Sigmoid colon (tissue), 4 donors: ENCODE measurements around the gene WDFY2.

Source experiments
- CTCF ChIP-seq, 4 experiments: fragments of 450-650 bp in 3 of 4; fragments of 200-600 bp in 1 of 4; IDR thresholded peaks; one replicate each; pipeline ENCODE4 v1.5.1; 2016 to 2019; ENCODE audit warnings: antibody characterized with exemption in 4 of 4, mild to moderate bottlenecking in 3 of 4, moderate library complexity in 2 of 4
- EP300 ChIP-seq, 4 donors: sonication (generic); formaldehyde crosslinking; IDR thresholded peaks; one replicate each; pipeline ENCODE4 v1.6.1; 2017; ENCODE audit warnings: antibody characterized with exemption in 4 of 4
- POLR2A ChIP-seq, 2 donors: fragments of 450-650 bp; IDR thresholded peaks; one replicate each; pipeline ENCODE4 v1.6.1; 2016; ENCODE audit warnings: antibody characterized with exemption in 2 of 2, mild to moderate bottlenecking in 2 of 2, moderate library complexity in 2 of 2
- POLR2AphosphoS5 ChIP-seq, 4 donors: sonication (generic); formaldehyde crosslinking; IDR thresholded peaks; one replicate each; pipeline ENCODE4 v1.6.1; 2017; ENCODE audit warnings: antibody characterized with exemption in 4 of 4

GRCh38 chr13:51647067-51647466 is 62.8 kb downstream of the WDFY2 start:
- TF ChIP-seq POLR2AphosphoS5 (IDR thresholded peaks at IDR 0.05) (no peak), CTCF (IDR thresholded peaks at IDR 0.05) (no peak), POLR2A (IDR thresholded peaks at IDR 0.05) (no peak), EP300 (IDR thresholded peaks at IDR 0.05) (no peak)
